Measurements from ENCODE around the gene KCNF1. TPM values are rescaled to one million over a fixed set of nuclear protein-coding genes. Genes with fewer than 3 reads are reported as not detected.
A peak's percentile ranks its signal among the peaks of the same experiment; 100 is the strongest.

The KCNF1 gene
- total RNA-seq, 1 experiment from 2014 or later: 0.52 TPM

DNA sequence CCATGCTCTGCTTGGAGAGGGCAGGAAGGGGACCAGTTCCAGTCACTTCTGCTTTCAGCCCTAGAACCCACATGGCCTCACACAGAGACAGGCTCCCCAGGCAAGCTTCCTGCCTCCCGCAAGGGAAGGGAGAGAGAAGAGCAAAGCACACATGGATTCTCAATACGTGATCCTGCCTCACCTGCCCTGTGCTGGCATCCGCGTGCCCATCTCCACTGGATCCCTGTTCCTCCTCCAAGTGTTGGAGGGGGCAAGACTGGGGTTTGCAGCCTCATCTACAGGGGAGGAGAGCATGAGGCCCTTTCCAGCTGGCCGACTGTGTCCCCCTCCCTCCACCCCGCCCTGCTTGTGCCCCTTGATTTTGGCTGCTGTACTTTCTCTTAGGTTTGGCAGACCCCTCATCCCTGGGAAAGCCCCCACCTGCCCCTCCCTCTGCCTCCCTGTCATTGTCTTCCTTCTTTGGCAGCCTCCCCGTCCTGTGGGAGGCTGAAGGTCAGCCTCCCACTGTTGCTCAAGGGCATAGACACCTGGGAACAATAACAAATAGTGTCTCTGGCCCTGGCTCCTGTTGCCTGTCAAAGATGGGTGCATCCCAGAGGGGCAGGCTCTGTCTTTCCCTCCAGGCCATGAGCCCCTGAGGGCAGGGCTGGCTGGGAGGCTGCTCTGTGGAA, 22.7 kb downstream of the KCNF1 start:
- Histone ChIP-seq H3K27ac (ENCODE audit: low read depth, low read length) (no peak overlapping the region), H3K9ac (ENCODE audit: low read length) (no peak overlapping the region; the same call in 1 of the 2 replicates), H2AFZ (ENCODE audit: low read depth, low read length, poor library complexity, severe bottlenecking) (no peak overlapping the region), H3K4me3 (replicated peaks in 1 of 2; ENCODE audit: low read depth in 1 of 2, low read length in 2 of 2) (no peak overlapping the region), H3K4me2 (ENCODE audit: low read length) (0 out of 2 replicates have a peak overlapping the region, but pooled peaks have one; percentile 66), H3K27me3 (ENCODE audit: insufficient read depth, low read length) (no peaks in the 10 kb centered on the region), H3K79me2 (ENCODE audit: insufficient read depth, low read length) (no peaks in the 10 kb centered on the region), H3K9me2 (ENCODE audit: insufficient read depth) (no peaks in the 10 kb centered on the region), H3K36me3 (ENCODE audit: control insufficient read depth in 1 of 2, insufficient read depth in 2 of 2, low read length in 2 of 2) (no peaks in the 10 kb centered on the region), H3K4me1 (ENCODE audit: control insufficient read depth in 1 of 2, insufficient read depth in 2 of 2, low read length in 2 of 2) (peaks cover 19 to 67% of the 10 kb centered on the region in 2 experiments), H4K20me1 (ENCODE audit: insufficient read depth) (no peaks in the 10 kb centered on the region), H3K9me3 (ENCODE audit: control insufficient read depth in 1 of 2, insufficient read depth in 1 of 2, low read depth in 1 of 2, low read length in 2 of 2) (peaks cover 10 to 15% of the 10 kb centered on the region in 2 experiments; a peak in 3 of 4 replicates)
- TF ChIP-seq, protein P1, sequence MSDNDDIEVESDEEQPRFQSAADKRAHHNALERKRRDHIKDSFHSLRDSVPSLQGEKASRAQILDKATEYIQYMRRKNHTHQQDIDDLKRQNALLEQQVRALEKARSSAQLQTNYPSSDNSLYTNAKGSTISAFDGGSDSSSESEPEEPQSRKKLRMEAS (IDR thresholded peaks at IDR 0.05): no peak
- TF ChIP-seq CEBPB (IDR thresholded peaks at IDR 0.05; ENCODE audit: low read depth) (no peak), SP1 (IDR thresholded peaks at IDR 0.05; ENCODE audit: low read depth) (no peak), ZFX (IDR thresholded peaks at IDR 0.05) (no peak), FOSL1 (IDR thresholded peaks at IDR 0.05; ENCODE audit: low read depth) (no peak), POLR2A (IDR thresholded peaks at IDR 0.05; ENCODE audit: borderline replicate concordance, extremely low read depth, insufficient read depth, insufficient read length) (no peak), RAD21 (IDR thresholded peaks at IDR 0.05; ENCODE audit: low read depth) (no peak), EZH2 (IDR thresholded peaks at IDR 0.05) (no peak)
- TF ChIP-seq, protein P2, sequence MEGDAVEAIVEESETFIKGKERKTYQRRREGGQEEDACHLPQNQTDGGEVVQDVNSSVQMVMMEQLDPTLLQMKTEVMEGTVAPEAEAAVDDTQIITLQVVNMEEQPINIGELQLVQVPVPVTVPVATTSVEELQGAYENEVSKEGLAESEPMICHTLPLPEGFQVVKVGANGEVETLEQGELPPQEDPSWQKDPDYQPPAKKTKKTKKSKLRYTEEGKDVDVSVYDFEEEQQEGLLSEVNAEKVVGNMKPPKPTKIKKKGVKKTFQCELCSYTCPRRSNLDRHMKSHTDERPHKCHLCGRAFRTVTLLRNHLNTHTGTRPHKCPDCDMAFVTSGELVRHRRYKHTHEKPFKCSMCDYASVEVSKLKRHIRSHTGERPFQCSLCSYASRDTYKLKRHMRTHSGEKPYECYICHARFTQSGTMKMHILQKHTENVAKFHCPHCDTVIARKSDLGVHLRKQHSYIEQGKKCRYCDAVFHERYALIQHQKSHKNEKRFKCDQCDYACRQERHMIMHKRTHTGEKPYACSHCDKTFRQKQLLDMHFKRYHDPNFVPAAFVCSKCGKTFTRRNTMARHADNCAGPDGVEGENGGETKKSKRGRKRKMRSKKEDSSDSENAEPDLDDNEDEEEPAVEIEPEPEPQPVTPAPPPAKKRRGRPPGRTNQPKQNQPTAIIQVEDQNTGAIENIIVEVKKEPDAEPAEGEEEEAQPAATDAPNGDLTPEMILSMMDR (IDR thresholded peaks at IDR 0.05 in 2 of 3, conservative IDR thresholded peaks at IDR 0.05 in 1 of 3; ENCODE audit: borderline replicate concordance in 1 of 3, insufficient read depth in 1 of 3, low read depth in 2 of 3, low read length in 2 of 3): no peak
- TF ChIP-seq, protein P3, sequence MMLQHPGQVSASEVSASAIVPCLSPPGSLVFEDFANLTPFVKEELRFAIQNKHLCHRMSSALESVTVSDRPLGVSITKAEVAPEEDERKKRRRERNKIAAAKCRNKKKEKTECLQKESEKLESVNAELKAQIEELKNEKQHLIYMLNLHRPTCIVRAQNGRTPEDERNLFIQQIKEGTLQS (IDR thresholded peaks at IDR 0.05): no peak
- ATAC-seq: no peak
- ChIA-PET POLR2A (no interaction called here), RAD21 (ENCODE audit: low non-redundant PET in 1 of 2, low total read pairs in 2 of 2, uncharacterized antibody in 2 of 2, unreplicated experiment in 2 of 2) (no interaction called here), CTCF (no interaction called here)
- intact Hi-C loops (cut with micrococcal nuclease): no loop called here
- no TSS peak for BruUV-seq (replicated peaks)
- DNase-seq (ENCODE audit: low read depth, low spot score): no peak

Measured in HCT116 (cell line).